ENCODE results near the gene REXO2. TPM values are rescaled to one million over a fixed set of nuclear protein-coding genes. Genes with fewer than 3 reads are reported as not detected.

REXO2 gene
- total RNA-seq, 4 donors from 2014 or later: 88.7 to 125 (median 109) TPM

GRCh38 chr11:114447892-114448291 lies 8.6 kb downstream of the REXO2 start:
- TF ChIP-seq EP300 (IDR thresholded peaks at IDR 0.05) (no peak), POLR2AphosphoS5 (IDR thresholded peaks at IDR 0.05) (no peak), CTCF (IDR thresholded peaks at IDR 0.05) (no peak), POLR2A (IDR thresholded peaks at IDR 0.05) (no peak)
- H3K4me1 ChIP-seq: peaks cover 7% of the 10 kb centered on the region
- no peaks in the 10 kb centered on the region for H3K9me3 ChIP-seq
- H3K4me3 ChIP-seq: no peak overlapping the region
- H3K36me3 ChIP-seq: peaks cover 59% of the 10 kb centered on the region
- no peak overlapping the region for H3K27ac ChIP-seq
- WGBS: 90% methylated on average over 3 of the region's 3 CpGs
- no peaks in the 10 kb centered on the region for H3K27me3 ChIP-seq
- DNase-seq (ENCODE audit: low spot score in 2 of 2): no peak

GRCh38 chr11:114448749-114449482 lies 9.6 kb downstream of the REXO2 start:
- no peak overlapping the region for H3K27ac ChIP-seq
- no peaks in the 10 kb centered on the region for H3K27me3 ChIP-seq
- H3K4me1 ChIP-seq: peaks cover 7% of the 10 kb centered on the region
- H3K4me3 ChIP-seq: no peak overlapping the region
- DNase-seq (ENCODE audit: low spot score in 2 of 2): no peak
- TF ChIP-seq POLR2A (IDR thresholded peaks at IDR 0.05) (no peak), EP300 (IDR thresholded peaks at IDR 0.05) (no peak), POLR2AphosphoS5 (IDR thresholded peaks at IDR 0.05) (no peak), CTCF (IDR thresholded peaks at IDR 0.05) (no peak)
- peaks cover 62% of the 10 kb centered on the region for H3K36me3 ChIP-seq
- H3K9me3 ChIP-seq: no peaks in the 10 kb centered on the region
- WGBS: 63% methylated on average over 2 of the region's 2 CpGs

- DNase-seq (ENCODE audit: low spot score in 2 of 2): no peak
- no peak overlapping the region for H3K4me3 ChIP-seq
- peaks cover 7% of the 10 kb centered on the region for H3K4me1 ChIP-seq
- H3K36me3 ChIP-seq: peaks cover 55% of the 10 kb centered on the region
- H3K9me3 ChIP-seq: no peaks in the 10 kb centered on the region
- WGBS: 86% methylated on average over 6 of the region's 6 CpGs
- no peak overlapping the region for H3K27ac ChIP-seq
- H3K27me3 ChIP-seq: no peaks in the 10 kb centered on the region
- TF ChIP-seq POLR2AphosphoS5 (IDR thresholded peaks at IDR 0.05): no peak
- TF ChIP-seq CTCF (IDR thresholded peaks at IDR 0.05): no peak
- no peak for TF ChIP-seq EP300 (IDR thresholded peaks at IDR 0.05)
- no peak for TF ChIP-seq POLR2A (IDR thresholded peaks at IDR 0.05)
Observed at GRCh38 chr11:114449845-114450244, 10.6 kb downstream of the REXO2 start.

GRCh38 chr11:114452399-114452798 lies 13.1 kb downstream of the REXO2 start:
- WGBS: 96% methylated on average over 3 of the region's 3 CpGs
- no peak for DNase-seq (ENCODE audit: low spot score in 2 of 2)
- TF ChIP-seq POLR2AphosphoS5 (IDR thresholded peaks at IDR 0.05): no peak
- TF ChIP-seq CTCF (IDR thresholded peaks at IDR 0.05): no peak
- no peak for TF ChIP-seq POLR2A (IDR thresholded peaks at IDR 0.05)
- no peak for TF ChIP-seq EP300 (IDR thresholded peaks at IDR 0.05)

GRCh38 chr11:114463999-114464398 lies 24.7 kb downstream of the REXO2 start:
- WGBS: 99% methylated on average over 2 of the region's 2 CpGs
- Histone ChIP-seq H3K9me3 (peaks cover 9% of the 10 kb centered on the region), H3K36me3 (no peaks in the 10 kb centered on the region), H3K27me3 (no peaks in the 10 kb centered on the region), H3K27ac (no peak overlapping the region), H3K4me1 (no peaks in the 10 kb centered on the region), H3K4me3 (no peak overlapping the region)
- no peak for TF ChIP-seq EP300 (IDR thresholded peaks at IDR 0.05)
- TF ChIP-seq POLR2A (IDR thresholded peaks at IDR 0.05): no peak
- no peak for TF ChIP-seq POLR2AphosphoS5 (IDR thresholded peaks at IDR 0.05)
- TF ChIP-seq CTCF (IDR thresholded peaks at IDR 0.05): no peak
- DNase-seq (ENCODE audit: low spot score in 2 of 2): no peak

More at GRCh38 chr11:114452399-114452798, 13.1 kb downstream of the REXO2 start:
- H3K27me3 ChIP-seq: no peaks in the 10 kb centered on the region
- no peaks in the 10 kb centered on the region for H3K9me3 ChIP-seq
- H3K4me3 ChIP-seq: no peak overlapping the region
- no peak overlapping the region for H3K27ac ChIP-seq
- H3K36me3 ChIP-seq: peaks cover 46% of the 10 kb centered on the region
- peaks cover 7% of the 10 kb centered on the region for H3K4me1 ChIP-seq

Data from suprapubic skin (tissue), 4 donors.